GM18519 (cell line): ENCODE data around the gene PANK1.
"Not testable (repeated sequence)": the region's sequence is repeated elsewhere in the genome, so short reads cannot be mapped to it uniquely, and the experiment has no call there.

Experiments used
- ATAC-seq: cut with Tn5 transposase; IDR thresholded peaks from one replicate; pipeline ENCODE4 v1.9.1; 2021; ENCODE audit warnings: mild to moderate bottlenecking, moderate library complexity; ENCODE audit not compliant: unreplicated experiment, low FRiP score

Gene PANK1

DNA sequence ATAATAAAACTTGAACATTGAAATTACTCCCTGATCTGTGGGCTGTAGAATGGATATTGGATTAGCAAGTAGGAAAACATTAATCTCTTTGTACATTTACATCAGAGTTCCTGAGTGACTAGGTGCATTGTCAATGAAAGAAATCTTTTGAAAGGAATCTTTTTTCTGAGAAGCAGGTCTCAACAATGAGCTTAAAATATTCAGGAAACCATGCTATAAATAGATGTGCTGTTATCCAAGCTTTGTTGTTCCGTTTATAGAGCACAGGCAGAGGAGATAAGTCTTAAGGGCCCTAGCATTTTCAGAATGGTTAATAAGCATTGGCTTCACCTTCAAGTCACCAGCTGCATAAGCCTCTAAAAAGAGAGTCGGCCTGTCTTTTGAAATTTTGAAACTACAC, 68.3 kb downstream of the PANK1 start:
- ATAC-seq = no peak

DNA sequence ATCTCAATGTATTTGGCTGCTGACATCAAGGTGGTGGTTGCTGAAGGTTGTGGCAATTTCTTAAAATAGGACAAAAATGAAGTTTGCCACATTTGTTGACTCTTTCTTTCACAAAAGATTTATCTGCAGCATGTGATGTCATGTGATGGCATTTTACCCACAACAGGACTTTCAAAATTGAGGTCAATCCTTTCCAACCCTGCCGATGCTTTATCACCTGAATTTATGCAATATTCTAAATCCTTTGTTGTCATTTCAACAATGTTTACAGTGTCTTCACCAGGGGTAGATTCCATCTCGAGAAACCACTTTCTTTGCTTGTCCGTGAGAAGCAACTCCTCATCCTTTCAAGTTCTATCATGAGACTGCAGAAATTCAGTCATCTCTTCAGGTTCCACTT, 69.0 kb downstream of the PANK1 start:
- ATAC-seq = no peak

- ATAC-seq = no peak
Measured at GRCh38 chr10:89575031-89575430, 70.0 kb downstream of the PANK1 start.

DNA sequence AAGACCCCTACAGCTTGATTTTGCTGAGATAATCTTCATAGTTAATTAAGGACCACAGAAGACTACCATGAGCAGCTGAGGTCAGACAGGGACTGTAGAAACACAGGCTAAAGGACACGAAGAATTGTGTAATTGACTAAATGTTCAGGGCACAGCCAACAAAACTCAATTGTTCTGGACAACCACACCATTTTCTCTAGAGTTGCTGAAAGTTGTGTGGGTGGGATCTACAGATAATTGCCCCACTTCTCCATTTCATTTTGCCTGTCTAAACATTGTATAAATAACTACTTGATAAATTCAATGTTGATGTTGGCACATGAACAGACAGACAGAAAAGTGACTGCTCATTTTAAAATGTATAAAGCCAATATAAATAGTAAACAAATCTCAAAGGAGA, 70.7 kb downstream of the PANK1 start:
- no peak for ATAC-seq

DNA sequence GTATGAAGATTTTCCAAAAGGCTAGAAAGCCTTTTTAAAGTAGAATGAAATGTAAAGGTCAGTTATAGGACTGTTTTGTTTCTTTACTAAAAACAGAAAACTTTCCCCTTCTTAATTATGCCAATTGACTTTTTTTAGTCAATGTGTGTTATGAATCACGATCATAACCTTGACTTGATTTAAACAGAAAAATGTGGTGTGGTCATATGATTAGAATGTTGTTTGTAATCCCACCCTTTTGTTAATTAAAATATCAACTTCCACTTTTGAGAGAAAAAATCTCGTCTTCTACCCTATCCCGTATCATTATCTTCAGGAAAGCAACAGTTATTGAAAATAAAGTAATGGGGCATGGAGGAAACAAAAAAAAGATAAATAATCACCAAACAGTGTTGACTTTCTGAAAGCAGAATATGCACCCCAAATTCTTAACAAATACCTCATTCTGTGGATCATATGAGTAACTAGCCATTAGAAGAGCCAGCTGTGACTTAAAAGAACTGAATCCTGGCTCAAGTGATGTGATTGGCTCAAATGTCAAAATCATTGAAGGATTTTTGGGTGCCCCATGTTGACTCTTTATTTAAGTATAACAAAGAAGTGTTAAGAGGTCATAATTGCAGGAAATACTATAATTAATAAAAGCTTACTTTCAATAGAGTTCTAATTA, 77.3 kb downstream of the PANK1 start:
- no peak for ATAC-seq

DNA sequence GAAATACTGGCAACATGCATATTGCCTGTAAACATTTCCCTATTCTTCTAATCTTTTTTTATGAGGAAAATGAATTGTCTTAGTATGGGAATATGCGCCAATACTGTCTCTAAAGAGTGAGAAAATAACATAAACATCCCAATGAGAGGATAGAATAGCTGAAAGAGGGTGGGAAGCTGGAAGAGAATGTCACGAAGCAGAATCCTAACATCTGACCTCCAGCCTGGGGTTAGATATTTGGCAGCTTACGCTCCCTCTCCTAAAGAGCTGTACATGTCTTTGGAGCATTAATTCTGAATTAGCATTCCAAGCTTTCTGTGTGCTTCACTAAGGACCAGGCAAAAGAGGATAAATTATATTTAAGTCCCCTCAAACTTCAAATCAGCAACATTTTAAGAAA, 78.0 kb downstream of the PANK1 start:
- no peak for ATAC-seq

GRCh38 chr10:89566095-89566950, 78.7 kb downstream of the PANK1 start:
- ATAC-seq = no peak

- ATAC-seq = no peak
Measured at GRCh38 chr10:89565180-89565579, 79.9 kb downstream of the PANK1 start.

DNA sequence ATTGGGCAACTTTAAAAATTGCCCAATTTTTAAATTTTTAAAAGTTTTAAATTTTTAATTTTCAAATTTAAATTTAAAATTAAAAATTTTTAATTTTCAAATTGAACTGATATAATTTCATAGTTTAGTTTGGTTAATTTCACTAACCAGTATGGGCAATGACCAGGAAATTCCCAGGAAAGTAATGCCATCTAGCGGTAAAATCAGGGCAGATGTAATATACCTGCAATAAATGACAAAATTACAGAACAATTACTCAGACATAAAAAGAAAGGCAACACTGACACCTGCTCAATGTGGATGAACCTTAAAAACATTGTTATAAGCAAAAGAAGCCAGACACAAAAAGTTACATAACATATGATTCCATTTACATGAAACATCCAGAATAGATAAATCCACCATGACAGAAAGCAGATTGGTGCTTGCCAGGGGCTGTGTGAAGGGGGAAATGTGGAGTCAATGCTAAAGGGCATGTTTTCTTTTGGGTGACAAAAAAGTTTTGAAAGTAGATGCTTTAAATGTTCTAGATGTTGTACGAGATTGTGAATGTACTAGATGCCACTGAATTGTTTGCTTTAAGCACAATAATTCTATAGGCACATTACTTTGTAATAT, 81.1 kb downstream of the PANK1 start:
- ATAC-seq = no peak

DNA sequence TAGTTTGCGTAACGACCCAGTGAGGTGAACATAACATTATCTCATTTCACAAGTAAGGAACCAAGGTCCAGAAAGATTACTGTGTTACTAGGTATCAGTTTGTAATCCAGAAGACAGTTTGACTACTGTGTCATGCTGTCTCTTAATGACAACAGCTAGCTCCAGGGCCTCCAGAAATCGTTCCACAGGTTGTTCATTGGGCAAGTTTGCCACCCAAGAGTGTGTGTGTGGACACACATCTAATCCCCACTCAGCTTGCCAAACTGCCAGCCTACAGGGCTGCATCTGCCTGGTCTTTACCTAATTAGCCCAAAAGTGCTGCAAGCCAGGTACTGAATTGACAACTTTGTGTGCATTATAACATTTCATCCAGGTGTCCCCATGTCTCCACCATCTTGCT, 81.7 kb downstream of the PANK1 start:
- ATAC-seq = no peak

GRCh38 chr10:89556600-89556999, 88.4 kb downstream of the PANK1 start:
- ATAC-seq = no peak

- no peak for ATAC-seq
Measured at GRCh38 chr10:89555688-89556445, 89.2 kb downstream of the PANK1 start.

DNA sequence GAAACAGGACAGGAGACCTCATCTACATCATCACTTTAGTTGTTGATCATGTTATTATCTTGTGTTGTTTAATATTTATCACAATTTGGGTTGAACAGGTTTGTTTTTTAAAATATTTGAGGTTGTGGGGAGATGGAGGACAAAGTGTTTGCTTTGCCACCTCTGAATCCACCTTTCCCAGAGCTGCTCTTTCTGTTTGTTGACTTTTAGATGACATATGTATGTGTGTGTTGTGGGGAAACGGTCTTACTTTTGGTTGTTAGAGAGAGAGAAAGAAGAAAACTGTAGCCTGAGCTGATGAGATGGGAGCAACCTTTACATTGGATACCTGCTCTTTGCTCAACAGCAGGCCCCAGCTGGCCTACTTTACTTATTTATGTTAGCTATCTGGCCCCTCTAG, 90.6 kb downstream of the PANK1 start:
- ATAC-seq = no peak

- no peak for ATAC-seq
Measured at GRCh38 chr10:89553064-89553734, 91.8 kb downstream of the PANK1 start.

DNA sequence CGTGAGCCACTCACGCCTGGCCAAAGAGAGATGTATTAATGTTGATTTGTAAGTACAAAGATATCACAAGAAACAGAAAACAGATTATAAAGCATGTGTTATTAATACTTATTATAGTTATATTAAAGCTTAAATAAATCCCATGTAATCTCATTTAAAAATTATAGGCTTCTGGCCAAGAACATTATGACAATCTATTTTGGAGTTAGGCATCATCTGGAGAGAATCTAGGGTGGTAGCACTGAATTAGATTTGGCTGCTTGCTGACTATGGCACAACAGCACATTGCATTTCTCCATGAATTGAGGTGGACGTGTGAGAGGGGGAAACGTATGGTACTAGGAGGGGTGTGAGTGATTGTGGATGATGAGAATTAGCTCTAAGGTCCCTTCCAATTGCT, 92.8 kb downstream of the PANK1 start:
- ATAC-seq = no peak

DNA sequence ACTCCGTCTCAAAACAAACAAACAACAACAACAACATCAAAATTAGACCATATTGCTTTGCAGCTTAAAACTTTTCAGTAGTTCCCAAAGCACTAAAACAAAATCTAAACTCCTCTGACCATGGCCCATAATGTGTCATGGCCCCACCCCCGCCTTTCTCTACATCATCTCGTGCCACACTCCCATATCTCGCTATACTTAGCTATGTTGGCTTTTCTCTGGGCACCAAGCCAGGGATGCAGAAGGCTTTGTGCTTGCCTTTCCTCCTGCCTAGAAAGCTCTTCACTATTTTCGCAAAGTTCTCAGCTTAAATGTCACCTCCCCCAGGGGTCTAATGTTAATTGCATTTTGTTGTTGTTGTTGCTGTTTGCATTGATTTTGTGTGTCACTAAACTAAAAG, 94.5 kb downstream of the PANK1 start:
- ATAC-seq = no peak

DNA sequence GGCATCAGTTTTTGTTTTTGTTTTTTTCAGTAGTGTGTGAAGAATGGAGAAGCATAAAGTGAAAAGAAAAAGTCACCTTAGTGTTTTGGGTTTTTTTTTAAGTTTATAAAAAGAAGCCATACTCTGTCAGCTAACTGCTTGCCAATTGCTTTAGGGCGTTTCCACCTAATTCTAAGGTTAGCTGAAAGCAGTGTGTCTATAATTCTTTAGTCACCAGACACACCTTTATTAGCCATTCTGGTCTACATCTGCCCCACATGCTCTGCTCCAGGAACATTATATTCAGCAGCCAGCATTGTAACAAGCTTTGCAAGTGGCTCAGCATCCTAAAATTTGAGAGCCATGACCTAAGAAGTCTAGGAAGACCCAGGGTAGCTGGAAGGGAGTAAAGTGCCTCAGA, 95.5 kb downstream of the PANK1 start:
- no peak for ATAC-seq

GRCh38 chr10:89548673-89549072, 96.4 kb downstream of the PANK1 start:
- no peak for ATAC-seq

DNA sequence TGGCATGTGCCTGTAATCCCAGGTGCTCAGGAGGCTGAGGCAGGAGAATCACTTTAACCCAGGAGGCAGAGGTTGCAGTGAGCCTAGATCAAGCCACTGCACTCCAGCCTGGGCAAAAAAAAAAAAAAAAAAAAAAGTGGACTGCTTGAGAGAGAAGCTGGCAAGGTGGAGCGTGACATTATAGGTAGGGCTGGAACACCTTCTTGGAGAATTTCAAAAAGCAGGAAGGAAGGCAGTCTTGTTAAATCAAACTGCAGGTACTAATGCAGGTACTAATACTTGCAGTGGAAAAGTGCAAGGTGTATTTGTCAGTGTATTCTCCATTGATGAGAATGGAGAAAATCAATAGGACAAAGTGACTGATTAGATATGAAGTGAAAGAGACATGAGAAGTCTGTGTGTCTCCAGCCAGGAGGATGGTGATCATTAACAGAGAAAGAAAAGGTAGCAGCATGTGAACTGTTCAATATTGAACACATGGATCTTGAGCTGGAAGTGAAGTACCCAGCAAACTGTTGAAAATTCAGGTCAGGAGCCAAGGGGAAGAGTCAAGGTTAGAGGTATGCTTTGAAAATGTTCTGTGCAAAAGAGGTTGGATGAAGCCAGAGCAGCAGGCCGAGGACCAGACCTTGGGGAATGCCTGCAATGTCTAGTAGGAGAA, 97.1 kb downstream of the PANK1 start:
- ATAC-seq = no peak

DNA sequence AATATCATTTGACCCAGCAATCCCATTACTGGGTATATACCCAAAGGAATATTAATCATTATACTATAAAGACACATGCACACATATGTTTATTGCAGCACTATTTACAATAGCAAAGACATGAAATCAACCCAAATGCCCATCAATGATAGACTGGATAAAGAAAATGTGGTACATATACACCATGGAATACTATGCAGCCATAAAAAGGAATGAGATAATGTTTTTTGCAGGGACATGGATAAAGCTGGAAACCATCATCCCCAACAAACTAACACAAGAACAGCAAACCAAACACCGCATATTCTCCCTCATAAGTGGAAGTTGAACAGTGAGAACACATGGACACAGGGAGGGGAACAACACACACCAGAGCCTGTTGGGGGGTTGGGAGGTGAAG, 98.4 kb downstream of the PANK1 start:
- ATAC-seq = not testable (repeated sequence)
